Posterior cingulate gyrus (tissue), 11 donors: Measurements from ENCODE around the gene DNAAF1.

Source experiments
- DNase-seq, 10 donors: peaks; one replicate each; pipeline versions ENCODE4 v3.0.0 to v3.0.0-alpha.2; 2020 to 2021; ENCODE audit warnings: mixed read lengths in 3 of 10
- intact Hi-C: fragments of 100-400 bp; cut with DNase I; formaldehyde crosslinking; loops from one replicate; pipeline ENCODE4 v1.15.1; 2023

DNAAF1 gene

DNA sequence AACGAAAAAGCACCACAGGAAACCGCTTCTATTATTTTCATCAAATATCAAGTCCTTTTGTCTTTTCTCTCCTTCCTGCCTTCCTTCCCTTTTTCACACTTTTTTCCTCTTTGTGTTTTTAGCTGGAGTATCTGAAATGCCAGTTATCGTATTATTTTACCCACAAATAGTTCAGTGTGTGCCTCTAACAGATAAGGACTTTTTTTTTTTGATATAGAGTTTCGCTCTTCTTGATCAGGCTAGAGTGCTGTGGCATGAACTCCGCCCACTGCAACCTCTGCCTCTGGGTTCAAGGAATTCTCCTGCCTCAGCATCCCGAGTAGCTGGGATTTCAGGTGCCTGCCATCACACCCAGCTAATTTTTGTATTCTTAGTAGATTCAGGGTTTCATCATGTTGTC lies 10.7 kb downstream of the DNAAF1 start:
- no peak for DNase-seq
- intact Hi-C loops = no loop called here

DNA sequence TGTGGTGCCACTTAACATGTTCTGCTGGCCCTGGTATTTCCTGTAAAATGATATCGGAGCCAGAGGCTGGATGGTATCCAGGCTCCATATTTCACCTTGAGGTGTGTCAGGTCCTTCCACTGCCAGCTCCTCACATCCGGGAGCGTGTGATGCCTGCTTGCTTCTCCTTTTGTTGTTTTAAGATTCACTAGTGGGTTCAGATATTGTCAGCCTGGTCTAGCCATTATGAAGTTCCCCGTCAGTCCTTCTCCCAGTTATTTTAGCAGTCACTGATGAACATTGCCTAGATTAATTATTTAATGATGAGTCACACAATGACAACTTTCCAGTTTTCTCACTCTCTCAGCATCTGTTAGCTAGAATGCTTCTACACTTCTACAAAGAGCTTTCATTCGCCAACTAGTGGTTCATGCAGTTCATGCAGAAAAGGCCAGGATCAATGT lies 11.3 kb downstream of the DNAAF1 start:
- intact Hi-C loops = no loop called here
- DNase-seq = no peak

DNA sequence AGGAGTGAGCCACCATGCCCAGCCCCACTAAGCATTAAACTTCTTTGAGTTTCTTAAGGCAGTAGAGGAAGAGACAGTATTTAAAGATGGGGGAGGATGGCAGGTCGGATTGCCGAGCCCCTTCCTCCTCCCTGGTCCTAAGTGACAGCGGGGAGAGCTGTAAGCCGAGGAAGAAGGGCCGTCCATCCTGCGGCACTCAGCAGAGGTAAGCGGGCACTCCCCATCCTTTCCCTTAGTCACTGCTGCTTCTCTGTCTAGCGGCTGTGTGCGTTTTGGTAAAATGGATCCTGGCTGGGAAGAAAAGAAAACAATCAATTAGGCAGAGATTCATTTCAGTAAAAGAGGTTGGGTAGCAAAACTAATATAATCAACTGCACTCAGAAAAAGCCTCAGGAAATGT lies 13.9 kb downstream of the DNAAF1 start:
- DNase-seq = peak in 1 of 10 donors; percentile 50
- intact Hi-C loops = no loop called here

DNA sequence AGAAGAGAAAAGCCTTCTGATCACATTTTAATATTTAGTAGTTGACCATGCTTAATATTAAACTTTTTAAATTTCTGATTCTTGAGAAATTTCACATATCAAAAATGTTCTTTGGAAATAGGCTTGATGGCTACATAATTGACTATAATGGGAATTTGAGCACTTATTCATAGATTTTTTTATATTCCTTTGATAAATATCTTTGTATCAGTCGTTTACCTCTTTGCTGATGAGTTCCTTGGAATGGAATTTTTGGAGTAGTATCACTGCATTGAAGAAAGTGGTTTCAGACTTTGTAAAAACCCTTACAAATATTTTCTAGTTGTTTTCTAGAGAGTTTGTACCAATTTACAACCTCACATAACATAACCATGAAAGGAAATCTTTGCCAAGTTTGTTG lies 14.7 kb downstream of the DNAAF1 start:
- intact Hi-C loops = no loop called here
- DNase-seq = no peak

DNA sequence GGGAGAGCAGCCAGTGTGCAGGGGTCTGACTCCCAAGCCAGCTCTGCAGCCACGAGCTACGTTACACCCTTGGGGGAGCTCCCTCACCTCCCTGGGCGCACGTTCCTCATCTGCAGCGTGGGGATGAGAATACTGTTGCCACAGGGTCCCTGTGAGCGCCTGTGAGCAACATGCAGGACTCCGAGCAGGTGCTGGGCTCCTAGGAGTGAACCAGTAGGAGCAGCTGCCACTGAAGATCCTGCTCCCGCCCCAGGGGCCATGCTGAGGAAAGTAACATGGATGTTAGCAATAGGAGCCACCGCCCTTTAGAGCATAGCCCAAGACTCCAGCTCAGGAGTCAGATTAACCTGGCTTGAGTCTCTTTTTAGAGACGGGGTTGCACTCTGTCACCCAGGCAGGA lies 15.9 kb downstream of the DNAAF1 start:
- peak in 1 of 10 donors; percentile 56 for DNase-seq
- intact Hi-C loops = no loop called here

DNA sequence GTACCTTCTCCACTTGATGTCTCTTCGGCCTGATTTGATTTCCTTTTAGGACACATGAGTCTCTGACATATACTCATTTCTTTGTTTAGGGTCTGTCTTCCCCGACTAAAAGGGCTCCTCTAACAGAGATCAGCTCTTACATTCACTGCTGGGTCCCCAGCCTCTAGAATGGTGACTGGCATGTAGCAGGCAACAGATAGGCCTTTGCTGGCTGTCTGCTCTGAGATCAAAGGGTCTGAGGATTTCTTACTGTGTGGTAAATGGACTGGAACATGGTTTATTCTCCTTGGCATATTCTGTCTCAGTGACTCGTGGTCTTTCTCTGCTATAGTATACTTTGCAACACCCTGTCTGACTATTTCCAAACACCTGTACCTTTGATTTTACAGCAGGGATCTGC lies 16.7 kb downstream of the DNAAF1 start:
- intact Hi-C loops = no loop called here
- DNase-seq = no peak

DNA sequence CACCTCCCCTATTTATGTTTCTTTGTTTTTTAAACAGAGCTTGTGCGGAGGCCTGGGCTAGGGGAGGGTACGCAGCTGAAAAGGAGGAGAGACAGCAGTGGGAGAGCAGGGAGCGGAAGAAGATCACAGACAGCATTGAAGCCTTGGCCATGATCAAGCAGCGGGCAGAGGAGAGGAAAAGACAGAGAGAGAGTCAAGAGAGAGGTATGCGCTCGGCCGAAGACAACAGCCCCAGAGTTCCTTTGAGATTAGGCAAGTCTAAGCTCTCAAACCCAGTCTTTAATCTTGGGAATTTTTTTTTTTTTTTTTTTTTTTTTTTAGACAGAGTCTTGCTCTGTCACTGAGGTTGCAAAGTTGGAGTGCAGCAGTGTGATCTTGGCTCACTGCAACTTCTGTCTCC lies 20.6 kb downstream of the DNAAF1 start:
- DNase-seq = peak in 1 of 10 donors; percentile 43
- intact Hi-C loops = no loop called here

DNA sequence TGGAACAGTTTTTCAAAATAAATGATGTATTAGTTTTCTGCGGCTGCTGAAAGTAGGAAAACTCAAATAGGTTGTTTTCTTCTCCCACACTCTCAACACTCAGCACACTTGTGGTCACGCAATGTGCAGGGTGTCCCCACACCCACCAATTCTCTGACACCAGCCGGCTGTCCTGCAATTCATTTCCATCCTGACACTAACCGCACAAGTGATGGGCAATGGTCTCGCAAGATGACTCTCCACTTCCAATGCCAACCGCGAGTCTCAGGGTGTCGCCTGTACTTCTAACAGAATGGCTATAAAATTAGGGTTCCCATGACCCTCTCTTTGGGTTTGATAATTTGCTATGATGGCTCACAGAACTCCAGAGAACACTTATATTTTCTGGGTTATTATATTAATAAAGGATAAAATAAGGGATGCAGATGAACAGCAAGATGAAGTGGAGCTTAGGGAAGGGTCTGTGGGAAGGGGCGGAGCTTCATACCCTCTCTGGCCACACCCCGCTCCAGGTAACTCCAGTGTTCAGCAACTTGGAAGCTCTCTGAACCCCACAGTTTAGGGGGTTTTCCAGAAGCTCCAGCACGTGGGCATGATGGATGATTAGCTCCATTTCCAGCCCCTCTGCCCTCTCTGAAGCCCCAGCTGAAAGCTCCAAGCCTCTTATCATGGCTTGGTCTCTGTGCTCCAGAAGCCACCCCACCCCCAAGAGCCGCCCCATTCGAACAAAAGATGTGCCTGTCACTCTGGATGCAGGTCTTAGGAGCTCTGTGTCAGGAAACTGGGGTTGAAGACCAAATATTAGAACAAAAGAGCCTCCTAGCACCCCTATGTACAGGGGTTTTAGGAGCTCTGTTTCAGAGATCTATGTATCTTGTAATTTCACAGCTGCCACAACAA lies 21.9 kb downstream of the DNAAF1 start:
- intact Hi-C loops = no loop called here

DNA sequence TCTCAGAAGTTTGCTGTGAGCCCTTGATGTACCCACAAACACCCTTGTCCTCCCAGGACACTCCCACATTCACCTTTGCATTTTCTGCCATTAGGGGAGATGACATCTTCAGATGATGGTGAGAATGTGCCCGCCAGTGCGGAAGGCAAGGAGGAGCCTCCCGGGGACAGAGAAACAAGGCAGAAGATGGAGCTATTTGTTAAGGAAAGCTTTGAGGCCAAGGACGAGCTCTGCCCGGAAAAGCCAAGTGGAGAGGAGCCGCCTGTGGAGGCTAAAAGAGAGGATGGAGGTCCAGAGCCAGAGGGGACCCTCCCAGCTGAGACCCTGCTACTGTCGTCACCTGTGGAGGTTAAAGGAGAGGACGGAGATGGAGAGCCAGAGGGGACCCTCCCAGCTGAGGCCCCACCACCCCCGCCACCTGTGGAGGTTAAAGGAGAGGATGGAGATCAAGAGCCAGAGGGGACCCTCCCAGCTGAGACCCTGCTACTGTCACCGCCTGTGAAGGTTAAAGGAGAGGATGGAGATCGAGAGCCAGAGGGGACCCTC lies 24.7 kb downstream of the DNAAF1 start:
- intact Hi-C loops = no loop called here
- DNase-seq = peak in 1 of 10 donors; percentile 54

More for the DNA sequence above, 21.9 kb downstream of the DNAAF1 start:
- peak in 1 of 10 donors; percentile 31 for DNase-seq

DNA sequence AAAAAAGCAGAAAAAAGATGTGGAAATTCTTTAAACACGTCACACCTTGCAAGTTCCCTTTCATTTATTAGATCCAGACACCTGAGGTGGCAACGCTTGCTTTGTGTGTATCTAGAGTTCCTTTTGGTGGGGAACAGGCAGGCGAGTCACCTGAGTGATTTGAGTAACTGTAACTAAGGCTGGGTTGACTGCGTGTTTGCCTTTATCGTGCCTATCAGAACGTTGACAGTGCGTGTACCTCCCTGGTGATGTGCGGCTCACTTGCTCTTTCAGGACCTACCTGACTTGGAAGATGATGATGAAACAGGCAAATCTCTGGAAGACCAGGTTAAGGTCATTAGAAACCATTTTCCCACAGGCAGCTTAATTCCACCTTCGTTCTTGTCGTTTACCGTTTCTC lies 29.3 kb downstream of the DNAAF1 start:
- intact Hi-C loops = no loop called here
- DNase-seq = peak in 1 of 10 donors; percentile 12

DNA sequence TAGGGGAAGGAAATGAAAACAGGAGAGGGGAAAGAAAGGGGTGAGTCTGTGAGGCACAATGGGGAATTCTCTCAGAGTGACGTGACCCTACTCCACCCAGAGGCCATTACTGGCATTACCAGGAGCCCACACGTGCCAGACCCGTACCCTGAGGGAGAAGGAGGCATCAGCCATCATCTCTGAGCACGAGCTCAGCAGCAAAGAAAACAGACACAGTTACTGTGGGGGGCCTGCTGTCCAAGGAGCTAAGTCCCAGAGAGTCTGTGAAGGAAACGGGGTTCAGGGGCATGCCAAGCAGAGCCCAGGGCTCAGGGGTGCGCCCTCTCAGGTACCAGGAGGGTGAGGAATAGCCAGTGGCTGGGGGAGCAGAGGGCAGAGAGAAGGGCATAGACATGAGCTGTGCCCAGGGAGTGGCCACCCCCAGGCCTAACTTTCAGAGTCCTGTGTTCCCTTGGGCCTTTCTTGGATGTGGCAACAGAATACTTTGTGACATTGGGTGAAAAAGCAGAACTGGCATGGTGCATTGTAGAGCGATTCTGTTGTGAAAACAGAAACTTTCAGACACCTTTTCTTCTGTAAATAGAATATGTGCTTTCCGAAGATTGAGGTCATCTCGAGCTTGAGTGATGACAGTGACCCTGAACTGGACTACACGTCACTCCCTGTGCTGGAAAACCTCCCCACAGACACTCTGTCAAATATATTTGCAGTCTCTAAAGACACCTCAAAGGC lies 30.4 kb downstream of the DNAAF1 start:
- peak in 4 of 10 donors; percentile 45 to 74 (median 59) for DNase-seq

DNA sequence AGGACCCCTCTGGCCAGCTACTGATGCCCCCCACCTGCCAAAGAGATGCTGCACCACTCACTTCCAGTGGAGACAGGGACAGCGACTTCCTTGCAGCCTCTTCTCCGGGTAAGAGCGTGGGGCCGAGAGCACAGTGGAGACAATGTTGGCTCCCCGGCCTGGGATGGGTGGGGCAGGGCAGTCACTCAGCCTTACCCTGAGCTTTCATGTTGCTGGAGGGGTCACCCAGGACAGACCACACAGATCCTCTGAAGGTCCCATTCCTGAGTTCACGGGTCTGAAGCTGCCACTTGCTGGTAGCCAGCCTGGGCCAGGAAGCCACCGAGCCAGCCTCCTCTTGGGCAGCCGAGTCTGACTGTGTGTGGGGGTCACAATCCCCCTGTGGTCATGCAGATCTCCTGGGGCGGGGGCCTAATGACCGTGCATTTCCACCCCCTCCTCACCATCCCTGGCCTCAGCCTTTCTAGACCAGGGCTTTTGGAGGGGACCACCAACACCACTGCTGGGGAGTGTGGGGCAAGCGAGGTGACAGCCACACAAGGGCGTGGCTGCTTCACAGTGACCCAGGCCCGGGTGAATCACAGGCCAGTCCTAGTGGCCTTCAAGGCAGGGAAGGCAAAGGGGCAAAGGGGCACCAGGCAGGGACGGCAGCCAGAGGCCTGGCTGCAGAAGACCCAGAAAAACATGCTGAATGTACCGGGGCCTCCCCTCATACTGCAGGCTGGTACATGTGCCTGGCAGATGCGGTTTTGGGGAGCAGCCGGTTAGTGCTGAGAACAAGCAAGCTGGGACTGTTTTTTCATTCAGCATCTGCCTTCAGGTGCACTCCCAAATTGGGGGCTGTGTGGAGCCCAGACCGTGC lies 31.3 kb downstream of the DNAAF1 start:
- intact Hi-C loops = no loop called here
- peak in 3 of 10 donors; percentile 48 to 85 (median 80) for DNase-seq

More for the DNA sequence above, 30.4 kb downstream of the DNAAF1 start:
- intact Hi-C loops = no loop called here

DNA sequence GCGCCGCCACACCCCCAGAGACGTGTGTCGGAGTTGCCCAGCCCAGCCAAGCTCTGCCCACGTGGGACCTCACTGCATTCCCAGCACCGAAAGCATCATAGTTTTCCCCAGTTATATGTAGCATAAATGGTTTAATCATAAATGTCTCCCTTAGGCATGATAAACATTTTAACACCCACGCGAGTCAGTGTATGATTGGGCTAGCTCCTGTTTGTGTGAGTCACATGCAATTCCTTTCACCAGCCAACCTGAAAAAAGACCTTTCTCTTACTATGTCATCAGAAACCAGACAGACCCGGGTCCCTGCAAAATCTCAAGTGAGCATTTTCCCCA lies 32.6 kb downstream of the DNAAF1 start:
- intact Hi-C loops = no loop called here

DNA sequence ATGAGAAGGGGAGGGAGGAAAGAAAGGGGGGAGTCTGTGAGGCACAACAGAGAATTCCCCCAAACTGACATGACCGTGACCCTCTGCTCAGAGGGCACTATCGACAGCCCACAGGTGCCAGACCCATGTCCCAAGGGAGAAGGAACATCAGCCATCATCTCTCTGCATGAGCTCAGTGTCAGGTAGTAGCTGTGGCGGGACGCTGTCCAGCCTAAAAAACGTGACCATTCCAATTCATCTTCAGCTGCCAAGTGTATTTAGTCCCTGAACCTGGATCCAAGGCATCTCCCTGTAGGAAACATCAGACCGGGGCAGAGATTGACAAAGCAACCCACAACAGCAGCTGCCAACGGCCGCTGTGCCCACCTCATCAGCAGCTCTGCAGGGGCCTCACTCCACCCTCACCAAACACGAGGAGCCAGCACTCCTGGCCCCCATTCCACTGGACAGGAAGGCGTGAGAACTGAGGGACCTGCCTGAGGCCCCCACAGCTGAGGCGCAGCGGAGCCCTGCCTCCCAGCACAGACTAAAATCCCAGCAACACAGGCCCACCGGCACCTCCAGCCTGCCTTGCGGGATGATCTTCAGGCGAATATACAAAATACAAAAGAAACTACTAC lies 33.1 kb downstream of the DNAAF1 start:
- intact Hi-C loops = no loop called here
- peak in 1 of 10 donors; percentile 70 for DNase-seq

More for the DNA sequence above, 32.6 kb downstream of the DNAAF1 start:
- peak in 4 of 10 donors; percentile 35 to 88 (median 86) for DNase-seq

DNA sequence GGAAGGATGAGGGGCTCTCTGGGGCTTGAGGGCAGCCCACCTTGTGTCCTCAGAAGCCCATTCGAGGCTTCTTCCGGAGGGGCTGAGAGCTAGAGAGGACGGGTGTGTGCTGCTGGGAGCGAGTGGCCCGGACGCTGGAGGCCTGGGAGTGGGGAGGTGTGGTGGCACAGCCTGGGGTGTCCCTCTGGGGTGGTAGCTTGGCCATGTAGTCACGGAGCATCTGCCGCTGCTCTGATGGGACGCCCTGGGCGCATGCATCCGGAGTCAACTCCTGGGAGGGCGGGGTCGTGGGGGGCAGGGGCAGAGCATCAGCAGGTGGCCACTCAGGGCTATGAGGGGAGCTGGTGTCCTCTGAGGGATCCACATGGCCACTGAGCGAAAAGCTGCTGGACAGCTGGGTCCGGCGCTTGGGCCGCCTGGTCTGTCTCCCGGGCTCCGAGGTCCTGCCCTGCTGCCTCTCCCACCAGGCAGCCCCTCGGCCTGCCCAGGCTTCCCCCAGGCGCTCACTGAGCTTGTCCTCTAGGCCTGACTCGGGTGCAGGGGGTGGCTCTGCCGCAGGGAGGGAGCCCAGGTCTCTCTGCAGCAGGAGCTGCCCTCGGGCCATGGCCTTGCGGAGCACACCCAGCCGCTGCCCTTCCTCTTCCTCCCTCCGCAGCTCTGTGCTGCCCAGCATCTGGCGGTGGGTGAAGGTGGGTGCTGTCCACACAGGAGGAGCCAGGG lies 33.9 kb downstream of the DNAAF1 start:
- DNase-seq = peak in 2 of 10 donors; percentile 81
- intact Hi-C loops = no loop called here

DNA sequence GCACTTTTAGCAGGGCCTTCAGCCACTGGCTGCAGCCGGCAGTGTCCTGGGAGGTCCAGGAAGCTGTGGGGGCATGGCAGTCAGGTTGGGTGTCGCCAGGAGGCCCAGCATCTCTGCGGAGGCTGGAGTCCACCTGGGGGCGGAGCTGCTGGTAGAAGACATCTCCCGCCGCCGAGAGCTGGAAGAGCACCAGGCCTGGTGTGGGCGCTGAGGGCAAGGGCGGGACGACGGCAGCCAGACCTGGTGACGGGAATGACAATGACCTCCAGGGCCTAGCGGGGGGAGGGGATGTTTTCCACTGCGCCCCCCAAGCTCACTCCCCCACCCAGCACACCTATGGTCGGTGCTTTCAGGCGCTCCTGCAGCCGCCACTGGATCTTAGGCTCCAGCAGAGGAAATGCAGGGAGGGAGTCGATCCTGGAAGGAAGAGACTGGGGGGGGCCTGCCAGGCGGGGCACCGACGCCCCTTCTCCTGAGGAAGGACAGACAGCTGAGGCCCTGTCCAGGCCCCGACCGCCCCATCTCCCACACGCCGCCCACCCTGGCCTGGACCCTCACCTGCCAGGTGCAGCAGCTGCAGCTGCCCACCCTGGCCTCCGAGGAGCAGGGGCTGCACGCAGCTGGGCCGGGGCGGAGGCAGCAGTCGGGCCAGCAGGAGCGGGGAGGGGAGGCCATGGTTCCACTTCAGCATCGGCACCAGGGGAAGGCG lies 34.7 kb downstream of the DNAAF1 start:
- peak in 2 of 10 donors; percentile 73 to 77 for DNase-seq
- intact Hi-C loops = loop anchor here (10.0 kb wide), 1 partner anchor 95 kb away; no protein-coding TSS in a partner anchor

DNA sequence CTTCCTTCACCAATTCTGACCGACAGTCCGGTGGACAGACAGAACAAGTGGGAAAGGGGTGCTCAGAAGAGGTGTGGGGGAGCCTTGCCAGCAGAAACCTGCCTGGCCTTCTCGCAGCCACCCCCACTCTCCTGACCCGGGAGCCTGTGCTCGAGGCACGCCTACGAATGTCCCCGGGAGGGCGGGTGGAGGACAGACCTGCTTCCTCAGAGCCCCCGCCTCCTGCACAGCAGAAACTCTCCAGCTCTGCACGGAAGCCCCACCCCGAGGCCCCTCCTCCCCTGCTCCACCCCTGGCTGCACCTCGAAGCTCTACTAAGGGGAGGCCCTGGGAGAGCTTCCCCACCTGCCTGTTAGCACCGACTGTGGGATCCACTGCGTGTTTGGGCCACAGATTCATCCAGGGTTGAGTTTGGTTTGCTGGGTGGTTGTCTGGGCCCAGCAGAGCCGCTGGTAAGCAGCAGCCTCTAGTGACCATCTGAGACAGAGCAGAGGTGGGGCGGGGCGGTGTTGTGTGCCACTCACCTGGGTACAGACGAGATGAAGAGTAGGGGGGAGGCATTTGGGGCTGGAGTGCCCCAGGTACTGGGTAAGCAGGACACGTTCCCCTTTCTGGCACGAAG lies 35.5 kb downstream of the DNAAF1 start:
- intact Hi-C loops = loop anchor here (10.0 kb wide), 1 partner anchor 96 kb away; no protein-coding TSS in a partner anchor
- DNase-seq = peak in 2 of 10 donors; percentile 71 to 79
